ENCODE results near the gene MRPS2.
A peak's percentile ranks its signal among the peaks of the same experiment; 100 is the strongest.

Gene MRPS2

DNA sequence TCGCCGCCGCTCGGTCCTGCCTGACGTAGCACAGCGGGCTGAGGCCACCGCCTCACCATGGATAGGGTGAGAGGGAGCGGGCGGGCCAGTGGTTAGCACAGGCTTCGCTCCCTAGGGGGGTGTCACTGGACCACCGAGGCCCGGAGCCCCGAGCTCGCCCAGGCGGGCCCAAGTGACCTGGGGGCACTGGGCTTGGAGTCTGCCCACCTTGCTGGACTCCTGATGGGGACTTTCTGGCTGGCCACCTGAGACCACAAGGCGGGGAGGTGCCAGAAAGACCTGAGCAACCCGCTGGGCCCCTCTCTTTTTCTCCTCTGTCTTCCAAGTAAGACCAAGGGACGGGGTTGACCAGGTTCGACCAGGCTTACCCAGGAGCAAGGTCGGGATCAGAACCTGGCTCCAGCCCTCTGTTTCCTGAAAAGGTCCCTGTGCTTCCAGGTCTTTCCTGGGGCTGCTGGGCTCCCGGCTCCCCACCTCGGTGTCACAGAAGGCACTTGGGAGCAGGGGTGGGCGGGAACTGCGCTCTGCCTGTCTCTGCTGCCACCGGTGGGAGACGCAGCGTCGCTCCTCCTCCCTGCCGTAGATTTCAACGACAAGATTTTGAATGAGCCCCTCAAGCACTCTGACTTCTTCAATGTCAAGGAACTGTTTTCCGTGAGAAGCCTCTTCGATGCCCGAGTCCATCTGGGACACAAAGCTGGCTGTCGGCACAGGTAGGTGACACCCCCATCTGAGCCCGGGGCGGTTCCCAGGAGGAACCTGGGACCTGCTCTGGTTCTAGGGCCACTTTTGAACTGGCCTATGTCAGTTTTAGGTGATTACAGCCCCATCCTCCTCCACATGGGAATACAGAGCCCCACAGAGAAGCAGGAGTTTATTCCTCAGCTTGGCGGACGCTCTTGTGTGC, 1.0 kb downstream of the MRPS2 start:
- H3K27ac ChIP-seq, result peak overlapping the region; percentile 77
- TF ChIP-seq, protein P1, sequence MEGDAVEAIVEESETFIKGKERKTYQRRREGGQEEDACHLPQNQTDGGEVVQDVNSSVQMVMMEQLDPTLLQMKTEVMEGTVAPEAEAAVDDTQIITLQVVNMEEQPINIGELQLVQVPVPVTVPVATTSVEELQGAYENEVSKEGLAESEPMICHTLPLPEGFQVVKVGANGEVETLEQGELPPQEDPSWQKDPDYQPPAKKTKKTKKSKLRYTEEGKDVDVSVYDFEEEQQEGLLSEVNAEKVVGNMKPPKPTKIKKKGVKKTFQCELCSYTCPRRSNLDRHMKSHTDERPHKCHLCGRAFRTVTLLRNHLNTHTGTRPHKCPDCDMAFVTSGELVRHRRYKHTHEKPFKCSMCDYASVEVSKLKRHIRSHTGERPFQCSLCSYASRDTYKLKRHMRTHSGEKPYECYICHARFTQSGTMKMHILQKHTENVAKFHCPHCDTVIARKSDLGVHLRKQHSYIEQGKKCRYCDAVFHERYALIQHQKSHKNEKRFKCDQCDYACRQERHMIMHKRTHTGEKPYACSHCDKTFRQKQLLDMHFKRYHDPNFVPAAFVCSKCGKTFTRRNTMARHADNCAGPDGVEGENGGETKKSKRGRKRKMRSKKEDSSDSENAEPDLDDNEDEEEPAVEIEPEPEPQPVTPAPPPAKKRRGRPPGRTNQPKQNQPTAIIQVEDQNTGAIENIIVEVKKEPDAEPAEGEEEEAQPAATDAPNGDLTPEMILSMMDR (IDR thresholded peaks at IDR 0.05), result no peak
- TF ChIP-seq ZFX (IDR thresholded peaks at IDR 0.05; ENCODE audit: borderline replicate concordance), result no peak

DNA sequence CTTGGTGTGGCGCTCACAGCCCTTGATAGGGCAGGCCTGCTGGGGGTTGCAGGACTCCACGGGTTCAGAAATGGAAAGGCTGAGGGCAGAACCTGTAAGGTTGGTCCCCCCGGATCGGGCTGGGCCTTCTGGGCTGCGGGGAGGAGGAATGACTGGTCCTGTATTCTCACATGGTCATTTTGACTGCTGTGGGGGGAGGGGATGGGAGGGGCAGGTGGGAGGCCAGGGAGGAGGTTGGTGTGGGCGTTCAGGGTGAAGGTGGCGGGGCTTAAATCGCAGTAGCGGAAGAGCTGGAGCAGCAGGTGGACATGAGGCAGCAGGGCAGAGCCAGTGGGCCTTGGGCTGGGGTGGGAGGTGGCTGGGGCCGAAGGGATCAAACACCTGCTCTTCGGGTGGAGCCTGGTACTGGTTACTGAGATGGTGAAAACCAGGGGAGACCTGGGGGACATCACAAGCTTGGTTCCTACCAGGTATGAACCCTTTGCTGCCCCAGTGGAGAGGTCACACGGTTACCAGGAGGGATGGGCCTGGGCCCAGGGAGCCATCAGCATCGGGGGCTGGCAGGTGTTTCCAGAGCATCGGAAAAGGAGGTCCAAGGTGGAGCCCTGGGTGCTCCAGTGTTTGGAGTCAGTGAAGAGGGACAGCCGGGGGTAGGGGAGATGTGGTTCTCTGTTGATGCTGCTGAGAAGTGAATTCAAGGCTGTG, 1.8 kb downstream of the MRPS2 start:
- H3K27ac ChIP-seq, result no peak overlapping the region
- no peak for TF ChIP-seq ZFX (IDR thresholded peaks at IDR 0.05; ENCODE audit: borderline replicate concordance)
- TF ChIP-seq, protein P1 (IDR thresholded peaks at IDR 0.05), result no peak

DNA sequence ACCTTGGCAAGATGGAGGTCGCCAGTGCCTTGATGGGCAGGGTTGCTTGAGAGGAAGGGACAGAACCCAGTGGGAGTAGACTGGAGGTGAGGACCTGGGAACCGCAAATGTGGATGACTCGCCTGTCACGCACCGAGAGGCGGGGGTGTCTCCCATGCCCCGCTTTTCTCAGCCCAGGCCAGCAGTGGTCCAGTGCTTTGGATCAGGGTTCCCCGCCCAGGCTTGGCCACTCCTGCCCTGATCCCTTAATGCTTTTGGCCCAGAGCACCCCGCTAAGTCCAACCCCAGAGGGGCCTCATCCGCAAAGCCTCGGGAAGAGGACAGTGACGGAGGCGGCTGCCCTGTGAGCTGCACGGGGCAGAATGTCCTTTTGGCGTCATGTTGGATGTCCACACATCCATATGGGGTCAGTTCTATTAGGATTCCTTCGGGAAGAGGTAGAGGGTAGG, 2.4 kb downstream of the MRPS2 start:
- TF ChIP-seq, protein P1 (IDR thresholded peaks at IDR 0.05), result no peak
- no peak for TF ChIP-seq ZFX (IDR thresholded peaks at IDR 0.05; ENCODE audit: borderline replicate concordance)
- no peak overlapping the region for H3K27ac ChIP-seq

DNA sequence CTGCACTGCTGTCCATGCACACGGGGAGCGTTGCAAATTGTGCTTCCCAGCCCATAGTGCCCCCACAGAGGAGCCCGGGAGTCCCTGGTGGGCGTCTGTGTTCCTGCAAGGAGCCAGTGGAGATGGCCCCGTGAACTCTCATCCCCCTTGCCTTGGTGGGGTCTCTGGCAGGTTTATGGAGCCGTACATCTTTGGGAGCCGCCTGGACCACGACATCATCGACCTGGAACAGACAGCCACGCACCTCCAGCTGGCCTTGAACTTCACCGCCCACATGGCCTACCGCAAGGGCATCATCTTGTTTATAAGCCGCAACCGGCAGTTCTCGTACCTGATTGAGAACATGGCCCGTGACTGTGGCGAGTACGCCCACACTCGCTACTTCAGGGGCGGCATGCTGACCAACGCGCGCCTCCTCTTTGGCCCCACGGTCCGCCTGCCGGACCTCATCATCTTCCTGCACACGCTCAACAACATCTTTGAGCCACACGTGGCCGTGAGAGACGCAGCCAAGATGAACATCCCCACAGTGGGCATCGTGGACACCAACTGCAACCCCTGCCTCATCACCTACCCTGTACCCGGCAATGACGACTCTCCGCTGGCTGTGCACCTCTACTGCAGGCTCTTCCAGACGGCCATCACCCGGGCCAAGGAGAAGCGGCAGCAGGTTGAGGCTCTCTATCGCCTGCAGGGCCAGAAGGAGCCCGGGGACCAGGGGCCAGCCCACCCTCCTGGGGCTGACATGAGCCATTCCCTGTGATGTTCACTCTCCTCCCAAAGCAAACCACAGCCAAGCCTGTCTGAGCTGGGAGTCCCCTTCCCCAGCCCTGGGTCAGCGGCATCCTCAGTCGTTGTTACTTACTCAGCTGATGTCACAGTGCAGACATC, 3.1 kb downstream of the MRPS2 start:
- no peak for TF ChIP-seq ZFX (IDR thresholded peaks at IDR 0.05; ENCODE audit: borderline replicate concordance)
- no peak overlapping the region for H3K27ac ChIP-seq

DNA sequence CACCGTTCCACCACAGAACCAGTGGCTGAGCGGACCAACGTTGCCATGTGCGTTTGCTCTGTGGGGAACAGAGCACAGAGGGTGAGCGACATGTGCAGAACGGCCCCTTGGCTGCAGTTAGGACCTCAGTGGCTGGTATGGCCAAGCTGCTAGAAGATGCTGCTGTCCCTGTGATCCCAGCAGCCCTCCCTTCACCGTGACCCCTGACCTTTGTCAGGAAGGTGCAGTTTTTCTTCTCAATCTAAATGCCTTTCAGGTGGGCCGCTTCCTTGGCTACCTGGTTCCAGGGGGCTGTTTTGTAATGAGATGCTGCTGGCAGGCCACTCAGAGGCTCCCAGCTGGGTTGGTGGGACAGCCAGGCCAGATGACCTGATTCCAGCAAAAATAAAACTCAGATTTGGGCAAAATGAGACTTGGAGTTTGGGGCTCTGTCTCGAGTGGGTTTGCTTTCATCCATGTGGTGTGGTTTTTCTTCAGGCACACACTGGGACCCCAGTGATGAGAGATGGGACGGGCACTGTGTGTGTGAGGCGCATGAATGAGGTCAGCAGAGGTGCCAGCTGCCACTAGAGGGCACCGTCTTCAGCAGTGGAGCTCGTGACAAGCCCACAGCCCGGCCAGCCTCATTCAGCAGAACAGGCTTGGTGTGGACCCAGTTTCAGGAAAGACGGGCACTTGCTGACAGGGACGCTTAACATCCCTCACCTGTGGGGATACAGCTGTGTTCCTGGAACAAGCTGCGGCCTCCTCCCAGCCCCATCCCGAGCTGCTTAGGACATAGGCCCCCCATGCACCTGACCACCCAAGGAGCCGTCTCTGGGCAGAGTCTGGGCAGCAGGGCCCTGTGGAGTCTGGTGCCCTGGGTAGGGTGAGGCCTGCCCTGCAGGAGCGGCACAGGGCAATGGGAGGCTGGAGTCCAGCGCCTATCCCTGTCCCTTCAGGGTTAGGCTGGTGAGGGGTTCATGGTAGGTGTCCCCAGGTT, 4.1 kb downstream of the MRPS2 start:
- no peak overlapping the region for H3K27ac ChIP-seq
- TF ChIP-seq, protein P1 (IDR thresholded peaks at IDR 0.05), result peak; percentile 94
- TF ChIP-seq ZFX (IDR thresholded peaks at IDR 0.05; ENCODE audit: borderline replicate concordance), result no peak

DNA sequence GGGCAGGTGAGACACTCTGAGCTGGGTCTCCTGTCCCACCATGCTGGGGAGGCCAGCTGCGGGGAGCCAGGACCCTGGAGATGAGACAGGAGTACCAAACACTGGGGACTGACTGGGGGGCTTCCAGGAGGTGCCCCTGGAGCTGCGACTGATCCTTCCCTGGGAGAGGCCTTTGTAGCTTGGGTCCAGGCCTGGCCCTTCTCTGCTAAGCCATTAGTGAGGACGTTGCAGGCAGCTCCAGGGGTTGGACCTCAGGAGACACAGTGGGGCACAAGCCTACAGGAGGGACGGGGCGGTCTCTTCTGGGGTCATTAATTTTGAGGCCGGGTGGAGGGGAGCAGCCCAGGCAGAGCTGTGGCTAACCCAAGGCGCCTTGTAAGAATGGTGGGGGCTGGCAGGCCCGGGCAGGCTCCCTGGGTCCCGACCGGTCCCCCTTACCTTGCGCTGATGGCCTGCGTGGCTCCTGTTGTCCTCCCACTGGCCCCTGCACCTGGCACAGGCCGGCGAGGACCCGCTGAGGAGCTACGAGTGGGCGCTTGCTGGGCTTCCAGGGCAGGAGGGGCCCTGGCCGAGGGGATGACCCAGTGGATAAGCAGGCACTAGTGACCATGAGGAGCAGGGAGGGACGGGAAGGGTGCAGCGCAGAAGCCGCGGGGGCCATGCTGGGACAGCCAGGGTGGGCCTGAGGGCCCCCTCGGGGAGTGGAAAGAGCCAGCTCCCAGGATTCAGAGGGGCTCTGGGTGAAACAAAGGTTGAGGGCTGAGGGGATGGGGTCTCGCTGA, 5.1 kb downstream of the MRPS2 start:
- H3K27ac ChIP-seq, result no peak overlapping the region
- TF ChIP-seq ZFX (IDR thresholded peaks at IDR 0.05; ENCODE audit: borderline replicate concordance), result no peak
- TF ChIP-seq, protein P1 (IDR thresholded peaks at IDR 0.05), result no peak
